NCI-H774 (cell line): ENCODE measurements around the gene CFAP298.

ENCODE experiments used
- DNase-seq: peaks from one replicate; lab custom pipeline; 2025; lab: John Stamatoyannopoulos, UW

The CFAP298 gene

GRCh38 chr21:32599091-32599490, 13.1 kb downstream of the CFAP298 start:
- no peak for DNase-seq

DNA sequence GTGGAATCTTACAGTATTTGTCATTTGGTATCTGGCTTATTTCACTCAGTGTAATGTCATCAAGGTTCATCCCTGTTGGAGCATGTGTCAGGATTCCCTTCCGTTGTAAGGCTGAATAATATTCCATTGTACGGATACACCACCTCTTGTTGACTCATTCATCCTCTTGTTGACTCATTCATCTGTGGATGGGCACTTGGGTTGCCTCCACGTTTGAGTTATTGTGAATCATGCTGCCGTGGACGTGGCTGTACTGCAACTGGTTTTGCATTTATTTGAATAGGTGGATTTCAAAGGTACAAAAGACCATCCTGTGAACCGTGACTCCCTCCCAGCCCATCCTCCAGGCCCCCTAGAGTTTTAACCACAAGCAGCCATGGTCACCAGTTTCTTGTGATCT, 15.0 kb downstream of the CFAP298 start:
- no peak for DNase-seq

- no peak for DNase-seq
These were observed 16.7 kb downstream of the CFAP298 start for GRCh38 chr21:32595431-32595830.

GRCh38 chr21:32593690-32594089, 18.5 kb downstream of the CFAP298 start:
- no peak for DNase-seq

DNA sequence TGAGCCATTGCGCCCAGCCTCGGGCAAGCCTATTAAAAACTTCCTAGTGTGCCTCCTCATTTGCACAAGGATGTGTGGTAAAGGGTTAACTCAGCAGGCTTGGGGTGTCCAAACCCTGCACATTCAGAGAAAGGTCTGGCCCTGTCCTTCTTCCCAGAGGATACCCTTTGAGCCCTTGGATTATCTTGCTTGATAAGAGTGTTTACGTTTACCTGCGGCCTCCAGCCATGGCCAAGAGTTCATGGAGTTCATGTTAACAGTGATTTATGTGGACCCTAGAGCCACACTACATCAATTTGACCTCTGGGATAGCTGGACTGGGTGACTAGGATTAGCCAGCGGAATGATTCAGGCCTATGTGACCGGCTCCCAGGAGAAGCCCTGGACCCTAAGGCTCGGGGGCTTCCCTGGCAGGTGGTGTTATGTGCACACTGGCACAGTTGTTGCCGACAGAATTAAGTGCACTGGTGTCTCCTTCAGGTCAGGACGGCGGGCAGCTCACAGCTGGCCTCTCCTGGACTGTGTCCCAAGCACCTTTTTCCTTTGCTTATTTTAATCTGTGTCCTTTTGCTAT, 19.2 kb downstream of the CFAP298 start:
- DNase-seq: no peak

DNA sequence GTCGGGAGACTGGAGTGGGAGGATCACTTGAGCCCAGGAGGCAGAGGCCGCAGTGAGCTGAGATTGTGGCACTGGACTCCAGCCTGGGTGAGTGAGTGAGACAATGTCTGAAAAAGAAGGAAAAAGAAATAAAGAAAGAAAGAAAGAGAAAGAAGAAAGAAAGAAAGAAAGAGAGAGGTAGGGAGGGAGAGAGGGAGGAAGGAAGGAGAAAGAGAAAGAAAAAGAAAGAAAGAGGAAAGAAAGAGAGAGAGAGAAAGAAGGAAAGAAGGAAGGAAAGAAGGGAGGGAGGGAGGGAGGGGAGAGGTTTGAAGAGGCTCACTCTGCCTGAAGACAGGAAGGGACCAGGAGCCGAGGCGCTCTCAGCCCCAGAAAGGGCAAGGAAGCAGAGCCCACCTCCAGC, 22.0 kb downstream of the CFAP298 start:
- DNase-seq: no peak

- no peak for DNase-seq
These were observed 24.5 kb downstream of the CFAP298 start for GRCh38 chr21:32587651-32588050.

GRCh38 chr21:32587120-32587519, 25.1 kb downstream of the CFAP298 start:
- DNase-seq: no peak

GRCh38 chr21:32585970-32586369, 26.2 kb downstream of the CFAP298 start:
- no peak for DNase-seq

DNA sequence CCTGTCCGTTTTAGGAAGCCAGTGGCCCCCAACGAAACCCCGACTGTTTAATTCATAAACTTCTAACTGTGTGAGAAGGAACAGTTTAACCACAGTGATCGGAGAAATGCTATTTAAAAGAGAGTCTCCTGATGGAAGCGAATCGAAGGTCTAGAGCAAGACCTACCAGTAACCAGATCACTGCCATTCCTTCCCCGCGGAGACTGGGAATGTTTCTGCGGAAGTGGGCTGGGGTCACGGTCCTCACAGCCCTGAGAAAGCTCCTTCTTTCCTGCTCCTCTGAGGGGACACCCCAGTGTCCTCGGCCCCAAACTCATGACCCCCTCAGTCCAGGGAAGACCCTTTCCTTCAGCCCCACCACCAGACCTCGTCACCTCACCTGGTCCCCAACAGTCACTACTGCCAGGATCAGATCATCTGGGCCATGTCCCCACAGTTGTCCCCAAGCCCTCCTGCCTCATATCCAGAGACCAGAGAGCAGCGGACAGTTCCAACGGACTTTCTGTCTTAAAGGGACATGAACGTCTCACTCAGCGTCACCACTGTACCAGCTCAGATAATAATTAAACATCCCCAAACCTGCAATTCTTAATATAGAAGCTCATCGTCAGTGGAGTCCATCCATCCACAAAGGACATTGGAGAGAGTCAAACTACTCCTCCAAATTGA, 27.0 kb downstream of the CFAP298 start, which contains the start of gene TCP10L:
TCP10L (minus strand) TSS at position 482 of the 669 bp plus-strand sequence. CDS start 1,219 bp downstream, outside the sequence.
- DNase-seq: no peak

- no peak for DNase-seq
These were observed 27.7 kb downstream of the CFAP298 start for GRCh38 chr21:32584472-32584871.

DNA sequence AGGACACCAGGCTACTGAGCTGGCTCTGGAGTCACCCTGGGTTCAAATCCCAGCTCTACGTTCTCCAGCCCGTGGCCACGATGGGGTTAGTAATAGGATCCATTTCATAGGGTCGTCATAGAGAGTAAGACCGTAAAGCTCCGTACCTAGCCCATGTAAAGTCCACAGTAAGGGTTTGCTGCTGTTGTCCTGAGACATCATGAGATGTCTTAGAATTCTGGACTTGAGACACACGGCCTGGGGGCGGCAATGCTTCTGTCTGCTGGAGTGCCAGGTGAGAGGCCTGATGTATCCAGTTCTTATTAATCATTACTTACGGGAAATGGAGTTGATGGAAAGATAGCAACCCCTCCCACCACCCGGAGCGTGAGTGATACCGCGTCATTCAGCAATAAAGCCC, 30.4 kb downstream of the CFAP298 start:
- DNase-seq: no peak

GRCh38 chr21:32580949-32581348, 31.2 kb downstream of the CFAP298 start:
- DNase-seq: no peak

DNA sequence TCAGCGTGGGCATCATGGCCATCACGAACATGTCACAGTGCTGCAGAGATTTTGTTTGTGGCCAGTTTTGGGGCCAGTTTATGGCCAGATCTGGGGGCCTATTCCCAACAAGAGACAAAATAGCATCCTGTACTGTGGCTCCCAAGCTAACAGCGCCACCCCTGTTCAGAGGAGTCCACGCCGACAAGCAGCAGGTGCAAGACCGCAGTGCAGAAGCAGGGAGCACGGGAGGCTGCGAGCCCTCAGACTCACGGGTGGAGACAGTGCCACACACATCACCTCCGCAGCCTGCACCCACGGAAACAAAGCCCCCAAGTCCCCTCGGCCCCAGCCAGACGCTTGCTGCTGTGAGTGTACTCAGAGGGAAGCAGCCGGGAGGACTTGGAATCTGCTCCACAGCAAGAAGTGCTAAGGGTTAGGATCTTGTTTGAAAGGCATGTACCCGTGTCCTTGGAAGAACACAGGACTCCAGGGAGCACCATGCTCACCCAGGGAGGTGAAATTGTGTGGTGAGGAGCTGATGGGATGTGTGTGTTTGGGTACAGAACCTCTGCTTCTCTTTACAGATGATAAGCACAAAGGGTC, 34.0 kb downstream of the CFAP298 start:
- DNase-seq: no peak

DNA sequence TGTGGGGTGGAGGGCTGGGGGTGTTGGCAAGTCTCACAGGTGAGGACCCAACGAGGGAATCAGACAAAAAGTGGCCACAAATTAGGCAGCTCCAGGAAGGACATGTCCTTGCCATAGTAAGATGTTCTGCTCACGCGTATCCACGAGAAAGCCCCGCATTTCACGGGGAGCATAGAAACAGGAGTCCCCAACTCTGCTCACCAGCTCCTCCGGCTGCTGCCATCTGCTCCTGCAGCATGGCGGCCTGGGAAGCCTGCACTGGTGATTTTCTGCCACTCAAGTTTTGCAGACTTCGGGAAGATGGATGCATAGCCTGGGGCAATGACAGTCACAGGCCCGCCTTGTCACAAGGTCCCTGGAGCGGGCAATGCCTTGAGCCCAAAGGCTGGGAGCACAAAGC, 36.2 kb downstream of the CFAP298 start:
- no peak for DNase-seq

- DNase-seq: no peak
These were observed 36.9 kb downstream of the CFAP298 start for GRCh38 chr21:32574946-32575925.

- peak; percentile 81 for DNase-seq
These were observed 39.4 kb downstream of the CFAP298 start for GRCh38 chr21:32572574-32573420.

- no peak for DNase-seq
These were observed 41.7 kb downstream of the CFAP298 start for GRCh38 chr21:32570456-32570855.

GRCh38 chr21:32569261-32570230, 42.6 kb downstream of the CFAP298 start:
- peak; percentile 62 for DNase-seq

DNA sequence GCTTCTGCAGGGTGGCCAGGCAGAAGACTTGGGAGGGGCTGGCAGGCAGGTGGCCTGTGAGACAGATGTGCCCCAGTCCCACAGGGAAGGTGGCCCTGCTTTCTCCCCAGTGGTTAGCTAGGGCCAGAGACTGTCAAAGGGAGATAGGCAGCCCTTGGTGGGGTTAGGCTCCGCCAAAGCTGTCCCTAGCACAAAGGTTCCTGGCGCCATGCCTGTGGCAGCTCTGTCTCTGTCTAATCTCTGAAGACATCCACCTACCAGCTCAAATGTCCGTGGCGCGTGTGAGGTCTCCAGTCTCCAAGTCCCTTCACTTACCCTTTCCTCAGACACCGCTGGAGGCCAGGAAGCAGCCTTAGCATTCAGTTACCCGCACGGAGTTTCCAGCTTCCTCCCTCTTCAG, 44.6 kb downstream of the CFAP298 start:
- no peak for DNase-seq
